Neural cell (in vitro differentiated cells): ENCODE data around the gene KLC1. TPM values are rescaled to one million over a fixed set of nuclear protein-coding genes. Genes with fewer than 3 reads are reported as not detected.

Experiments used
- H2AFZ ChIP-seq: fragments of 200-600, 300-800 bp; sonication (generic), shearing (Covaris generic); 2 replicates; pipeline ENCODE4 v1.6.0; 2014; ENCODE audit warnings: low read depth, mild to moderate bottlenecking, antibody characterized with exemption, low read length, moderate library complexity
- H3F3A ChIP-seq: fragments of 200-600 bp; shearing (Covaris generic); 2 replicates; pipeline ENCODE4 v1.6.1; 2016; ENCODE audit warnings: mild to moderate bottlenecking, moderate library complexity, mixed read lengths, antibody characterized with exemption, low read length; ENCODE audit not compliant: insufficient read depth, poor library complexity, severe bottlenecking
- H3K27ac ChIP-seq: fragments of 200-600, 300-800 bp; sonication (generic), shearing (Covaris generic); 2 replicates; pipeline ENCODE4 v1.5.1; 2014; ENCODE audit warnings: mild to moderate bottlenecking, low read length, moderate library complexity
- H3K27me3 ChIP-seq: fragments of 300-800, 200-600 bp; sonication (generic), shearing (Covaris generic); 2 replicates; pipeline ENCODE4 v1.6.0; 2014; ENCODE audit warnings: mild to moderate bottlenecking, low read depth, low read length, moderate library complexity; ENCODE audit not compliant: insufficient read depth
- H3K36me3 ChIP-seq: fragments of 300-800, 200-600 bp; sonication (generic), shearing (Covaris generic); 2 replicates; pipeline ENCODE4 v1.5.1; 2014; ENCODE audit warnings: mild to moderate bottlenecking, antibody characterized with exemption, low read length, moderate library complexity; ENCODE audit not compliant: insufficient read depth
- H3K4me2 ChIP-seq: fragments of 300-800, 200-600 bp; sonication (generic), shearing (Covaris generic); 2 replicates; pipeline ENCODE4 v1.6.0; 2014; ENCODE audit warnings: mild to moderate bottlenecking, low read length
- H3K4me3 ChIP-seq: fragments of 300-800, 200-600 bp; sonication (generic), shearing (Covaris generic); 2 replicates; pipeline ENCODE4 v1.5.1; 2014; ENCODE audit warnings: mild to moderate bottlenecking, low read length, moderate library complexity
- H3K79me2 ChIP-seq: fragments of 200-600 bp; shearing (Covaris generic); replicated peaks from 2 replicates; pipeline ENCODE4 v1.6.0; 2014; ENCODE audit warnings: mild to moderate bottlenecking, low read length, moderate library complexity; ENCODE audit not compliant: insufficient read depth
- H3K9ac ChIP-seq: fragments of 300-800, 200-600 bp; sonication (generic), shearing (Covaris generic); 2 replicates; pipeline ENCODE4 v1.6.1; 2016; ENCODE audit warnings: mild to moderate bottlenecking, low read length, mixed read lengths
- H3K9me2 ChIP-seq: fragments of 200-600 bp; shearing (Covaris generic); 2 replicates; pipeline ENCODE4 v1.6.1; 2016; ENCODE audit warnings: mild to moderate bottlenecking, low read length, mixed read lengths; ENCODE audit not compliant: insufficient read depth
- H3K9me3 ChIP-seq: fragments of 200-600, 300-800 bp; sonication (generic), shearing (Covaris generic); 2 replicates; pipeline ENCODE4 v1.6.1; 2016; ENCODE audit warnings: mild to moderate bottlenecking, mixed run types, low read length, moderate library complexity, mixed read lengths
- H4K20me1 ChIP-seq: fragments of 200-600 bp; shearing (Covaris generic); 2 replicates; pipeline ENCODE4 v1.6.1; 2016; ENCODE audit warnings: mild to moderate bottlenecking, mixed run types; ENCODE audit not compliant: insufficient read depth
- EP300 ChIP-seq: fragments of 450-650 bp; conservative IDR thresholded peaks from 2 replicates; pipeline ENCODE4 v1.6.1; 2014; ENCODE audit warnings: antibody characterized with exemption, mild to moderate bottlenecking, moderate library complexity; ENCODE audit not compliant: poor library complexity, severe bottlenecking
- EZH2 ChIP-seq: fragments of 200-600, 300-800 bp; shearing (Covaris generic), sonication (generic); IDR thresholded peaks from 2 replicates; pipeline ENCODE4 v1.6.1; 2014; ENCODE audit warnings: antibody characterized with exemption, low read length, borderline replicate concordance, mild to moderate bottlenecking; ENCODE audit not compliant: insufficient read depth, poor library complexity, severe bottlenecking
- MXI1 ChIP-seq: fragments of 450-650 bp; conservative IDR thresholded peaks from 2 replicates; pipeline ENCODE4 v1.6.1; 2014; ENCODE audit warnings: antibody characterized with exemption, mild to moderate bottlenecking; ENCODE audit not compliant: poor library complexity, severe bottlenecking
- POLR2AphosphoS5 ChIP-seq: IDR thresholded peaks from 2 replicates; pipeline ENCODE4 v1.6.1; 2012
- RAD21 ChIP-seq: fragments of 450-650 bp; conservative IDR thresholded peaks from 2 replicates; pipeline ENCODE4 v1.6.1; 2014; ENCODE audit warnings: antibody characterized with exemption, mild to moderate bottlenecking, moderate library complexity
- SMC3 ChIP-seq: fragments of 450-650 bp; conservative IDR thresholded peaks from 2 replicates; pipeline ENCODE4 v1.6.1; 2014; ENCODE audit warnings: antibody characterized with exemption, mild to moderate bottlenecking, moderate library complexity; ENCODE audit not compliant: poor library complexity
- TAF1 ChIP-seq: IDR thresholded peaks from 2 replicates; pipeline ENCODE4 v1.6.1; 2012; ENCODE audit warnings: low read depth
- polyA plus RNA-seq: library from polyadenylated mRNA; depleted of rRNA; stranded (reverse); fragments of >200 nt; gene quantifications from 2 replicates; pipeline ENCODE4 v1.2.3, GENCODE V29; 2014
- TF ChIP-seq, protein P1 (sequence below): fragments of 450-650 bp; IDR thresholded peaks from 2 replicates; pipeline ENCODE4 v1.5.1; 2014; ENCODE audit warnings: antibody characterized with exemption, mild to moderate bottlenecking, moderate library complexity; ENCODE audit not compliant: poor library complexity, severe bottlenecking
- TF ChIP-seq, protein P2 (sequence below): IDR thresholded peaks from 2 replicates; pipeline ENCODE4 v1.6.1; 2012; ENCODE audit warnings: borderline replicate concordance

KLC1 gene
- polyA plus RNA-seq, 1 donor from 2014 or later, result 1,272 TPM

DNA sequence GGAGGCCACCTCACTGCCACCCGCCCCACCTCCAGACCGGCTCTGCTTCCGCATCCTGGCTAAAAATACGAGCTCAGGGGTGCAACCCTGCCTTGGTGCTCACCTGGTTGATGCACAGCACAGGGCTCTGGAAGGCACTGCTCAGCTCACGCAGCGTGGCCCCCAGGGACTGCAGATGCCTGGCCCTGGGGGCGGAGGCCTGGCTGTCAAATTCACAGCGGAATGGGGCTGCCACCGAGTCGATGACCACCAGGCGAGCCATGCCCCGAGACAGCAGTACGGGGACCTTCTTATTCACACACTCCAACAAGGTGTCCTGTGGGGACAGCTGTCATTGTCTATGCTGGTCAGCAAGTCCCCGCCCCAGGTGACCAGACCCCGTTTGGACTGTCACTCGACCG lies 70.2 kb downstream of the KLC1 start:
- Histone ChIP-seq H3K9me3 (no peaks in the 10 kb centered on the region), H3K9ac (no peak overlapping the region), H3K79me2 (no peaks in the 10 kb centered on the region), H3K4me3 (no peak overlapping the region), H3K27ac (no peak overlapping the region), H3F3A (no peaks in the 10 kb centered on the region), H2AFZ (no peak overlapping the region), H3K36me3 (no peaks in the 10 kb centered on the region), H3K4me2 (no peak overlapping the region), H3K9me2 (no peaks in the 10 kb centered on the region), H4K20me1 (no peaks in the 10 kb centered on the region), H3K27me3 (no peaks in the 10 kb centered on the region)
- TF ChIP-seq, protein P1, sequence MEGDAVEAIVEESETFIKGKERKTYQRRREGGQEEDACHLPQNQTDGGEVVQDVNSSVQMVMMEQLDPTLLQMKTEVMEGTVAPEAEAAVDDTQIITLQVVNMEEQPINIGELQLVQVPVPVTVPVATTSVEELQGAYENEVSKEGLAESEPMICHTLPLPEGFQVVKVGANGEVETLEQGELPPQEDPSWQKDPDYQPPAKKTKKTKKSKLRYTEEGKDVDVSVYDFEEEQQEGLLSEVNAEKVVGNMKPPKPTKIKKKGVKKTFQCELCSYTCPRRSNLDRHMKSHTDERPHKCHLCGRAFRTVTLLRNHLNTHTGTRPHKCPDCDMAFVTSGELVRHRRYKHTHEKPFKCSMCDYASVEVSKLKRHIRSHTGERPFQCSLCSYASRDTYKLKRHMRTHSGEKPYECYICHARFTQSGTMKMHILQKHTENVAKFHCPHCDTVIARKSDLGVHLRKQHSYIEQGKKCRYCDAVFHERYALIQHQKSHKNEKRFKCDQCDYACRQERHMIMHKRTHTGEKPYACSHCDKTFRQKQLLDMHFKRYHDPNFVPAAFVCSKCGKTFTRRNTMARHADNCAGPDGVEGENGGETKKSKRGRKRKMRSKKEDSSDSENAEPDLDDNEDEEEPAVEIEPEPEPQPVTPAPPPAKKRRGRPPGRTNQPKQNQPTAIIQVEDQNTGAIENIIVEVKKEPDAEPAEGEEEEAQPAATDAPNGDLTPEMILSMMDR, result no peak
- TF ChIP-seq, protein P2, sequence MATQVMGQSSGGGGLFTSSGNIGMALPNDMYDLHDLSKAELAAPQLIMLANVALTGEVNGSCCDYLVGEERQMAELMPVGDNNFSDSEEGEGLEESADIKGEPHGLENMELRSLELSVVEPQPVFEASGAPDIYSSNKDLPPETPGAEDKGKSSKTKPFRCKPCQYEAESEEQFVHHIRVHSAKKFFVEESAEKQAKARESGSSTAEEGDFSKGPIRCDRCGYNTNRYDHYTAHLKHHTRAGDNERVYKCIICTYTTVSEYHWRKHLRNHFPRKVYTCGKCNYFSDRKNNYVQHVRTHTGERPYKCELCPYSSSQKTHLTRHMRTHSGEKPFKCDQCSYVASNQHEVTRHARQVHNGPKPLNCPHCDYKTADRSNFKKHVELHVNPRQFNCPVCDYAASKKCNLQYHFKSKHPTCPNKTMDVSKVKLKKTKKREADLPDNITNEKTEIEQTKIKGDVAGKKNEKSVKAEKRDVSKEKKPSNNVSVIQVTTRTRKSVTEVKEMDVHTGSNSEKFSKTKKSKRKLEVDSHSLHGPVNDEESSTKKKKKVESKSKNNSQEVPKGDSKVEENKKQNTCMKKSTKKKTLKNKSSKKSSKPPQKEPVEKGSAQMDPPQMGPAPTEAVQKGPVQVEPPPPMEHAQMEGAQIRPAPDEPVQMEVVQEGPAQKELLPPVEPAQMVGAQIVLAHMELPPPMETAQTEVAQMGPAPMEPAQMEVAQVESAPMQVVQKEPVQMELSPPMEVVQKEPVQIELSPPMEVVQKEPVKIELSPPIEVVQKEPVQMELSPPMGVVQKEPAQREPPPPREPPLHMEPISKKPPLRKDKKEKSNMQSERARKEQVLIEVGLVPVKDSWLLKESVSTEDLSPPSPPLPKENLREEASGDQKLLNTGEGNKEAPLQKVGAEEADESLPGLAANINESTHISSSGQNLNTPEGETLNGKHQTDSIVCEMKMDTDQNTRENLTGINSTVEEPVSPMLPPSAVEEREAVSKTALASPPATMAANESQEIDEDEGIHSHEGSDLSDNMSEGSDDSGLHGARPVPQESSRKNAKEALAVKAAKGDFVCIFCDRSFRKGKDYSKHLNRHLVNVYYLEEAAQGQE, result no peak
- TF ChIP-seq MXI1 (no peak), EP300 (no peak), RAD21 (no peak), SMC3 (no peak), EZH2 (no peak), TAF1 (no peak), POLR2AphosphoS5 (no peak)

DNA sequence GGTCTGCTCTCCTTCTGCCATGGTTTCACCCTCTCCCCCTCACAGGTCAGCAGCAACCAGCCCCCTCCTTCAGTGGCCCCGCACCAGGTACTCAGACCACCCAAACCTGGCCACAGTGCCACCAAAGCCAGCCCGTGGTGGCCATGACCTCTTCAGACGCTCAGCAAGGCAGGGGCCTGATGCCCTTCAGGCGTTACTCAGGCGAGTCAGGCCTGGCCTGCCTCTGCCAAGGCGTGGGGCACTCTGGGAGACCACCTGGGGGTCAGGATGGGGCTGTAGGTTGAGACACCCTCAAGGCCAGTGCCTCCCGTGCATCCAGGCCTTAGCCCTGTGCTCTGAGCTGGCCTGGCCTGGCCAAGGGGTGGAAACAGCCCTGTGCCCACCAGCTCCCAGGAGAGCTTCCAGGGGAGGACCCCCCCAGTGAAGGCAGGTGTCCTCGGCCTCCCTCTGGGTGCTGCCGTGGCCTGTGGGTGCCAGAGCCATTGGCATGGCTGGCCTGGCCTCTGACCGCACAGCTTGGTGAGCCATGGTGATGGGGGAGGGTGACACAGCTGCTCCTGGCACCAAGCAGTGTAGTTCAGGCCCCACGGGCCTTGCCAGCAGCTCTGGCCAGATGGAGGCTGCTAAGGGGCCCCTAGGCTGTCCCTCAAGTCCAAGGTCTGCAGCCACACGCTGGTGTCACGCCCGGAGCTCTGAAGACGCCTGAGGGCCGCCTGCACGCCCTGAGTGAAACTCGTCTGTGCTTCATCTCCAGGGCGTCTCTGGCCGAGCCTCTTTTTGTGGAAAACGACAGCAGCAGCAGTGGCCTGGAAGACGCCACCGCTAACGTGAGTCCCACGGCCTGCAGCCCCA lies 71.1 kb downstream of the KLC1 start:
- Histone ChIP-seq H3F3A (no peaks in the 10 kb centered on the region), H2AFZ (no peak overlapping the region), H3K27ac (no peak overlapping the region), H3K79me2 (no peaks in the 10 kb centered on the region), H3K4me2 (no peak overlapping the region), H3K27me3 (no peaks in the 10 kb centered on the region), H3K9me3 (no peaks in the 10 kb centered on the region), H4K20me1 (no peaks in the 10 kb centered on the region), H3K9me2 (no peaks in the 10 kb centered on the region), H3K36me3 (no peaks in the 10 kb centered on the region), H3K4me3 (no peak overlapping the region), H3K9ac (no peak overlapping the region)
- no peak for TF ChIP-seq SMC3
- TF ChIP-seq POLR2AphosphoS5, result no peak
- TF ChIP-seq, protein P2, result no peak
- TF ChIP-seq TAF1, result no peak
- no peak for TF ChIP-seq RAD21
- no peak for TF ChIP-seq MXI1
- TF ChIP-seq EP300, result no peak
- TF ChIP-seq, protein P1, result no peak
- TF ChIP-seq EZH2, result no peak
